Duodenal mucosa (tissue), 2 donors: ENCODE measurements around the gene MLF2.

Source experiments
- H3K27ac ChIP-seq: one replicate; pipeline ENCODE4 v1.7.0; 2013; ENCODE audit warnings: low read depth, low read length
- H3K27me3 ChIP-seq, 2 donors: one replicate each; pipeline ENCODE4 v1.7.0; 2013; ENCODE audit warnings: low read length in 2 of 2, control low read depth in 1 of 2; ENCODE audit not compliant: insufficient read depth in 2 of 2, control insufficient read depth in 1 of 2
- H3K36me3 ChIP-seq, 2 donors: one replicate each; pipeline ENCODE4 v1.7.0; 2013; ENCODE audit warnings: low read length in 2 of 2, control low read depth in 1 of 2; ENCODE audit not compliant: insufficient read depth in 2 of 2, control insufficient read depth in 1 of 2
- H3K4me1 ChIP-seq, 2 donors: one replicate each; pipeline ENCODE4 v1.7.0; 2013; ENCODE audit warnings: low read length in 2 of 2, control low read depth in 1 of 2; ENCODE audit not compliant: insufficient read depth in 2 of 2, control insufficient read depth in 1 of 2
- H3K4me3 ChIP-seq, 2 donors: one replicate each; pipeline ENCODE4 v1.7.0; 2013; ENCODE audit warnings: low read length in 2 of 2, low read depth in 1 of 2
- H3K9ac ChIP-seq, 2 donors: one replicate each; pipeline ENCODE4 v1.7.0; 2013; ENCODE audit warnings: low read length in 2 of 2, low read depth in 1 of 2
- H3K9me3 ChIP-seq, 2 donors: one replicate each; pipeline ENCODE4 v1.7.0; 2013; ENCODE audit warnings: low read length in 2 of 2, control low read depth in 1 of 2; ENCODE audit not compliant: control insufficient read depth in 1 of 2

The MLF2 gene

DNA sequence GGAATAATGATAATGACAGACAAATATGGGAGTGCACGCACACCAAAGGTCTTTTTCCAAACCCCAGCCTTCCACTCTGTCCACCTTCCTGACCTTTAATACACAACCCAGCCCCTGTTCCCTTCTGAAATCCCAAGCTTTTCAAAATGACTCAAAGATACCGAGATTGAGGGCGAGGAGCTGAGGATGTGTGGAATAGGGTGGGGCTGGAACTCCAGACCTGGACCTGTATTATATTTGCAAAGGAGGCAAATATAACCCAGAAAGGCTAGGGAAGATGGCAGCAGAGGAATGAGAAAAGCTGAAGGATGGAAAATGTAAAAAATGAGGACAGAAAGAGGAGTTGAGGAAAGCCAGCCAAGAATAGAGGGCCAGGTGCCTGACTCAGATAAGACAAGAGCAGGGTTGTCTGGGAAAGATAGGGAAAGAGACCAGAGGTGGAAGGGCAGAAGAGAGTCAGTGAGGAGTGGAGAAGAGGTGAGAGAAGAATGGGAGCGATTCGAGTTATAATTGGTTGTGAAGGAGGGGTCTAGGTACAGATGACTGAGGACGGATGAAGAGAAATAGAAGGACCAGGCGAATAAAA, 12.2 kb upstream of the MLF2 start:
- Histone ChIP-seq H3K27me3 (no peaks in the 10 kb centered on the region), H3K4me1 (peaks cover 36 to 38% of the 10 kb centered on the region in 2 donors), H3K4me3 (peak overlapping the region; percentile 60 to 66)

DNA sequence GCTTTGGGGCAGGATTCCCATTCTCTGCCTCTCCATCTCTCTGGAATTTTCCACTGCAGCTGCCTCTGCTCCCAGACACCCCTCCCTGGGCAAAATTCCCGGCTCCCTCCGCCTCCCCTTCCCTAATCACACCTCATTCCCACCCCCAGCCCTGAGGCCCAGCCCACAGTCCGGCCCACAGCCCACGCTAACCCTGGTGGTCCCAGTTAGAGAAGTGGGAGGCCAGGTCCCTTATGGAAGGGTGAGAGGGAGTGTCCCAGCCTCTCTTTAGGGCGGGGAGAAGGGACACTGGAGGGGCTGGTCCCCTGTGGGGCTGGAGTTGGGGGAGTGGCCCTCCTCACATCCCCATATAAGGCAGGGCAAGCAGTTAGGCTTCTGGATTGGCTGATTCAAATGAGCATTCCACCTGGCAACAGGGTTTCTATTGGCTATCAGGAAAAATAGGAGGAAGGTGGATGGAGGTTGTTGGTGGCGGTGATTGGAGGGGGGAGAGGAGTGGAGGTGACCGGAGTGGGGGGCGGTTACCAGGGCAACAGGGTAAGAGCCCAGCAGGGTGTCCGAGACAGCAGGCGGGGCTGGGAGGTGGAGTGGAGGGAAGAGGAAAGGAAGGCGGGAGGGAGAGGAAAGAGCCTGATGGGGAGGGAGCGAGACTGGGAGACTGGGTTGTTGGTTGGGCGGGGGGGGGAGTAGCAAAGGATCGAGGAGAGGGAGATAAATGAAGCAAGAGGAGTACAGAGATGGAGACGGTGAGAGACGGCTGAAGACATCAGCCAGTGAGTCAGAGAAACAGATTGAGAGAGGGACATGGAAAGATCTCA, 11.3 kb upstream of the MLF2 start:
- peak overlapping the region; percentile 68 for H3K27ac ChIP-seq
- no peaks in the 10 kb centered on the region for H3K27me3 ChIP-seq
- H3K9ac ChIP-seq: peak overlapping the region in 1 of 2 donors; percentile 25
- no peaks in the 10 kb centered on the region for H3K36me3 ChIP-seq
- peak overlapping the region; percentile 16 to 53 for H3K4me3 ChIP-seq
- H3K4me1 ChIP-seq: peaks cover 31 to 32% of the 10 kb centered on the region in 2 donors
- H3K9me3 ChIP-seq: no peaks in the 10 kb centered on the region

More for the DNA sequence above, 12.2 kb upstream of the MLF2 start:
- Histone ChIP-seq H3K9ac (peak overlapping the region; percentile 27 to 59), H3K9me3 (no peaks in the 10 kb centered on the region), H3K27ac (peak overlapping the region; percentile 74), H3K36me3 (peaks cover 0 to 3% of the 10 kb centered on the region in 2 donors)

GRCh38 chr12:6763380-6763779, 10.4 kb upstream of the MLF2 start:
- H3K9ac ChIP-seq: no peak overlapping the region
- no peaks in the 10 kb centered on the region for H3K36me3 ChIP-seq
- H3K4me3 ChIP-seq: no peak overlapping the region
- no peaks in the 10 kb centered on the region for H3K9me3 ChIP-seq
- H3K27me3 ChIP-seq: no peaks in the 10 kb centered on the region
- peak overlapping the region; percentile 68 for H3K27ac ChIP-seq
- H3K4me1 ChIP-seq: peaks cover 27% of the 10 kb centered on the region in 2 donors

GRCh38 chr12:6759741-6760140, 6.8 kb upstream of the MLF2 start:
- Histone ChIP-seq H3K27me3 (no peaks in the 10 kb centered on the region), H3K27ac (no peak overlapping the region), H3K4me3 (no peak overlapping the region)

DNA sequence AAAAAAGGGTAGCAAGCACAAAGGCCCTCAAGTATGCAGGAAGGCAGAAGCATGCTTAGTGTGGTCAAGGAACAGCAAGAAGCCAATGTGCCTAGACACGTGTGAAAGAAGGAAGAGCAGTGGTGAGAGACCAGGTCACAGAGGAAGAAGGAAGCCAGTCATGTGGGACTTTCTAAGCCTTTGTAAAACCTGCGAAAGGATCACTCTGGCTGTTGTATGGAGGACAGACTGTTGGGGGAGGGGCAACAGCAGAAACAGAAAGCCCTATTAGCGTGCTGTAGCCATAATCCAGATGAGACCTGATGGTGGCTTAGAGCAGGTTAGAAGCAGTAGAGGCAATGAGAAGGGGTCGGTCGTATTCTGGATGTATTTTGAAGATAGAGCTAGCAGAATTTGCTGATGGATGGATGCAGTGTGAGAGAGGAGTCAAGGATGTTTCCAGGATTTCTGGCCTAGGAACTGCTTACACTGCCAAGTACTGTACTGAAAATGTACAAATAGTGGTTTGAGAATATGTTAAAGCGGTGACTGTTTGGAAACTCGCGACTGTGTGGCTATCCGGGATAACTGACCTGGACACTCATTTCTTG, 5.7 kb upstream of the MLF2 start:
- Histone ChIP-seq H3K36me3 (no peaks in the 10 kb centered on the region), H3K9me3 (no peaks in the 10 kb centered on the region), H3K4me1 (peaks cover 5 to 12% of the 10 kb centered on the region in 2 donors), H3K27ac (no peak overlapping the region), H3K27me3 (no peaks in the 10 kb centered on the region), H3K4me3 (no peak overlapping the region), H3K9ac (no peak overlapping the region)

More at GRCh38 chr12:6759741-6760140, 6.8 kb upstream of the MLF2 start:
- no peaks in the 10 kb centered on the region for H3K36me3 ChIP-seq
- no peaks in the 10 kb centered on the region for H3K9me3 ChIP-seq
- H3K4me1 ChIP-seq: peaks cover 4 to 9% of the 10 kb centered on the region in 2 donors
- no peak overlapping the region for H3K9ac ChIP-seq

DNA sequence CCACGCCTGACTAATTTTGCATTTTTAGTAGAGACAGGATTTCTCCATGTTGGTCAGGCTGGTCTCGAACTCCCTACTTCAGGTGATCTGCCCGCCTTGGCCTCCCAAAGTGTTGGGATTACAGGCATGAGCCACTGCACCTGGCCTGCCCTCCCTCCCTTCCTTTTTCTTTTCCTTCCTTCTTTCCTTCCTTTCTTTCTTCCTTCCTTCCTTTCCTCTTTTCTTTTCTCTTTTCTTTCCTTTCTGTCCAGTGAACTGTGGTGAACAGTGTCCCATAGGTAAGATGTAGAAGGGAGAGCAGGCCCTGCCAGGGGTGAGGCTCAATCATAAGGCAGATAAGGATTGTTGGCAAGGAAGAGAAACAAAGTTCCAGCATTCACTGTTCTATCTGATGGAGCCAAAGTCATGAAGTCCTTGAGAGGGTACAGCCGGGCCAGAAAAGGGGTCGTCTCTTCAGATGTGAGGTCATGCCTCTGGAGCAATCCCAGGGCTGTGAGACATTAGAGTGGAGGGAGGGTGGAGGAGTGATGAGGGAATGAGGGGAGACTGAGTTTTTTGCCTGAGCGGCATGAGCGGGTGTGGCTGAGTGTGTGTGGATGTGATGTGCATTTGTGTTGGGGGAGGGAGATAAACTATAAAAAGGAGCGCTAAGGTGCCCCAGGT, 4.2 kb upstream of the MLF2 start:
- Histone ChIP-seq H3K4me3 (no peak overlapping the region), H3K27ac (no peak overlapping the region), H3K9me3 (no peaks in the 10 kb centered on the region), H3K9ac (no peak overlapping the region), H3K36me3 (no peaks in the 10 kb centered on the region), H3K27me3 (no peaks in the 10 kb centered on the region), H3K4me1 (peaks cover 7 to 13% of the 10 kb centered on the region in 2 donors)

GRCh38 chr12:6754411-6754810, 1.5 kb upstream of the MLF2 start:
- no peaks in the 10 kb centered on the region for H3K9me3 ChIP-seq
- H3K27ac ChIP-seq: no peak overlapping the region
- H3K36me3 ChIP-seq: peaks cover 15 to 21% of the 10 kb centered on the region in 2 donors
- H3K27me3 ChIP-seq: no peaks in the 10 kb centered on the region
- peaks cover 13 to 20% of the 10 kb centered on the region in 2 donors for H3K4me1 ChIP-seq
- H3K4me3 ChIP-seq: no peak overlapping the region
- H3K9ac ChIP-seq: peak overlapping the region in 1 of 2 donors; percentile 94

GRCh38 chr12:6753772-6754356, 923 bp upstream of the MLF2 start:
- peaks cover 16 to 27% of the 10 kb centered on the region in 2 donors for H3K36me3 ChIP-seq
- H3K4me3 ChIP-seq: peak overlapping the region in 1 of 2 donors; percentile 91
- peak overlapping the region; percentile 6 for H3K27ac ChIP-seq
- H3K4me1 ChIP-seq: peaks cover 13 to 20% of the 10 kb centered on the region in 2 donors
- no peaks in the 10 kb centered on the region for H3K27me3 ChIP-seq
- H3K9me3 ChIP-seq: no peaks in the 10 kb centered on the region
- H3K9ac ChIP-seq: peak overlapping the region; percentile 20 to 94

GRCh38 chr12:6752167-6752920, 597 bp downstream of the MLF2 start:
- Histone ChIP-seq H3K36me3 (peaks cover 26 to 42% of the 10 kb centered on the region in 2 donors), H3K9ac (peak overlapping the region; percentile 94 to 99), H3K4me1 (peaks cover 13 to 20% of the 10 kb centered on the region in 2 donors), H3K9me3 (no peaks in the 10 kb centered on the region), H3K27me3 (no peaks in the 10 kb centered on the region), H3K27ac (peak overlapping the region; percentile 98), H3K4me3 (peak overlapping the region; percentile 89 to 91)
